H1 (cell line): ENCODE data around the gene SPAG16. TPM values are rescaled to one million over a fixed set of nuclear protein-coding genes. Genes with fewer than 3 reads are reported as not detected.

Experiments
- CHD7 ChIP-seq: fragments of 300-600 bp; sonication (generic); IDR thresholded peaks from 2 replicates; pipeline ENCODE4 v1.7.1; 2012; ENCODE audit warnings: low read length, moderate library complexity, mild to moderate bottlenecking, inconsistent platforms; ENCODE audit not compliant: insufficient replicate concordance
- EZH2 ChIP-seq: fragments of 200-600 bp; sonication (generic); IDR thresholded peaks from 2 replicates; pipeline ENCODE4 v1.7.1; 2012; ENCODE audit warnings: low read depth, mild to moderate bottlenecking, moderate library complexity, low read length, inconsistent platforms; ENCODE audit not compliant: severe bottlenecking
- HDAC2 ChIP-seq, 2 experiments: fragments of 300-600 bp in 1 of 2; sonication (generic) in 1 of 2; IDR thresholded peaks; 2 replicates each; pipeline ENCODE4 v1.6.1; 2011 to 2012; ENCODE audit warnings: low read depth in 2 of 2, low read length in 2 of 2, mild to moderate bottlenecking in 2 of 2, moderate library complexity in 2 of 2, borderline replicate concordance in 1 of 2, inconsistent platforms in 1 of 2
- KDM4A ChIP-seq: IDR thresholded peaks from one replicate; pipeline ENCODE4 v1.7.1; 2012; ENCODE audit warnings: low read depth, mild to moderate bottlenecking, moderate library complexity, low read length, inconsistent platforms; ENCODE audit not compliant: severe bottlenecking
- NRF1 ChIP-seq: IDR thresholded peaks from 2 replicates; pipeline ENCODE4 v1.6.1; 2011; ENCODE audit warnings: mild to moderate bottlenecking, low read depth, low read length, improper control_type of control experiment
- TAF1 ChIP-seq: IDR thresholded peaks from 2 replicates; pipeline ENCODE4 v1.6.1; 2011; ENCODE audit warnings: mild to moderate bottlenecking, low read depth, low read length
- TBP ChIP-seq: IDR thresholded peaks from 2 replicates; pipeline ENCODE4 v1.6.1; 2011; ENCODE audit warnings: low read depth, low read length, improper control_type of control experiment
- YY1 ChIP-seq: IDR thresholded peaks from 2 replicates; pipeline ENCODE4 v1.6.1; 2011; ENCODE audit warnings: low read depth, mild to moderate bottlenecking, low read length
- polyA plus RNA-seq, 7 experiments: library from polyadenylated mRNA; depleted of rRNA in 3 of 7; stranded (reverse) in 5 of 7; unstranded in 2 of 7; fragments of >200 nt in 5 of 7; fragments of 200-250 nt in 2 of 7; gene quantifications; 1 replicate in 5 of 7; 2 replicates in 1 of 7; 4 replicates in 1 of 7; pipeline versions ENCODE4 v1.2.1 to v1.2.3, GENCODE V29; 2011 to 2013; ENCODE audit warnings: missing spikeins in 2 of 7, mixed read lengths in 2 of 7
- total RNA-seq: library from RNA; stranded (reverse); fragmentation: NEBNext Ultra II Directional; extraction: Animal tissue kit (Norgen Biotek cat#: 25700); gene quantifications from 2 replicates; pipeline ENCODE4 v1.2.1, GENCODE V29; 2021

The SPAG16 gene
- total and polyA plus RNA-seq, 2 of the 8 experiments (the other 6 are each of a cell fraction or from before 2014, with no cell fraction given): 6.0 to 14.9 TPM

- TF ChIP-seq CHD7 (no peak), YY1 (no peak), TAF1 (no peak), KDM4A (no peak), HDAC2 (IDR thresholded peaks at IDR 0.05; ENCODE audit: borderline replicate concordance in 1 of 2, low read depth in 2 of 2, low read length in 2 of 2) (no peak), NRF1 (no peak), EZH2 (no peak), TBP (no peak)
These were observed 52.0 kb downstream of the SPAG16 start (continued) for GRCh38 chr2:213336253-213336770.
